ENCODE measurements around the gene RHOD.

The RHOD gene, protein sequence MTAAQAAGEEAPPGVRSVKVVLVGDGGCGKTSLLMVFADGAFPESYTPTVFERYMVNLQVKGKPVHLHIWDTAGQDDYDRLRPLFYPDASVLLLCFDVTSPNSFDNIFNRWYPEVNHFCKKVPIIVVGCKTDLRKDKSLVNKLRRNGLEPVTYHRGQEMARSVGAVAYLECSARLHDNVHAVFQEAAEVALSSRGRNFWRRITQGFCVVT

DNA sequence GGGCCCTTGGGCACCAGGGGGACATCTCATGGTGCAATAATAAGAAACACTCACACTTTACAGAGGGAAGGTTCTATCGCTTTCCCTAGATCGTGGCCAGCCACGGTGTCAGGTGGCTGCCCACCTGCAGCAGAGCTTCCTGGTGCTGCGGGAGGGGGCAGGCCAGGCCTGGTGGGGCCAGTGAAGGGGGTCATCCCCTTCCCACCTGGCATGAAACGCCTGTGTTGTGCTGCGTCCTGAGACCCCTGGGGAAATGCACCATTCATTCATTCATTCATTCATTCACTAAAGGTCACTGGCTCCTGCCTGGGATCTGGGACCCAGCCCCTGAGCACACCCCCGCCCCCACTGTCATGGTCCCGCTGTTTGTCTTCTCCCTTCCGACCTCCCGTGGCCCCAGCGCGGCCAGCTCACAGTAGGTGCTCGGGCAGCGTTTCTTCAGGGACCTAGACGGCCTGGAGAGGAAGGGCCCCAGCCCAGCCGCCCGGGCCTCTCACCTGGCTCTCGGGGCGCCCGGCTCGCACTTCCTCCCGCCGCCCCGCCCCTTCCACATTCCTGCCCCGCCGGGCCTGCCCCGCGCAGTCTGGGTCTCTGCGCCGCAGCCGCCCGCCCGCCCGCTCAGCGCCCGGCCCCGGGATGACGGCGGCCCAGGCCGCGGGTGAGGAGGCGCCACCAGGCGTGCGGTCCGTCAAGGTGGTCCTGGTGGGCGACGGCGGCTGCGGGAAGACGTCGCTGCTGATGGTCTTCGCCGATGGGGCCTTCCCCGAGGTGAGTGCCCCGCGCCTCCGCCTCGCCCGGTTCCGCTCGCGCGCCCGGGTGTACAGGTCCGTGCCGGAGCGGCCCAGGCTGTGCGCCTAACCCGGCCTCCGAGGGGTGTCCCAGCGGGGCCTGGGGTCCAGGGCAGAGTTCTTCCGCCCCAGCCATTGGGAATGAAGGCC lies at the start of gene RHOD:
RHOD (plus strand) TSS at position 581 of the 938 bp plus-strand sequence; CDS start at position 637, 56 bp downstream.
- DNase-seq = peak in 1 of 4 experiments; percentile 16

DNA sequence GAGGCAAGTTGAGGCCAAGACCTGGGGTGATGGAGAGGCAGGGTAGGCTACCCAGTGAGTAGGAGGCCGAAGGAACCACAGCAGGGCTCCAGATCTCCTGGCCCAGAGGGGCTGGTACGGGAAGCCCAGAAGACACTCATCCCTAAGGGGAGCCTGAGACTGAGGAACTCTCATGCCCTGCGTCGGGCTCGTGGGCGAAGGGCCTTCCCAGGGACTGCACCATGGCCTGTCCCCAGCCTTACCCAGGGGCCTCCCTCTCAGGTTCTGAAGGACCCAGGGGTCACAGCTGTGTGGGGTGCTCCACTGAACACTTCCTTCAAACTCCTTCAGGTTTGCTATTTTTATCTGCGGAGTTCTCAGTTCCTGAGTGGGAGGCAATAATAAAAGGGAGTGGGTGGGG lies 49.5 kb upstream of the RHOD start:
- no peak for DNase-seq

DNA sequence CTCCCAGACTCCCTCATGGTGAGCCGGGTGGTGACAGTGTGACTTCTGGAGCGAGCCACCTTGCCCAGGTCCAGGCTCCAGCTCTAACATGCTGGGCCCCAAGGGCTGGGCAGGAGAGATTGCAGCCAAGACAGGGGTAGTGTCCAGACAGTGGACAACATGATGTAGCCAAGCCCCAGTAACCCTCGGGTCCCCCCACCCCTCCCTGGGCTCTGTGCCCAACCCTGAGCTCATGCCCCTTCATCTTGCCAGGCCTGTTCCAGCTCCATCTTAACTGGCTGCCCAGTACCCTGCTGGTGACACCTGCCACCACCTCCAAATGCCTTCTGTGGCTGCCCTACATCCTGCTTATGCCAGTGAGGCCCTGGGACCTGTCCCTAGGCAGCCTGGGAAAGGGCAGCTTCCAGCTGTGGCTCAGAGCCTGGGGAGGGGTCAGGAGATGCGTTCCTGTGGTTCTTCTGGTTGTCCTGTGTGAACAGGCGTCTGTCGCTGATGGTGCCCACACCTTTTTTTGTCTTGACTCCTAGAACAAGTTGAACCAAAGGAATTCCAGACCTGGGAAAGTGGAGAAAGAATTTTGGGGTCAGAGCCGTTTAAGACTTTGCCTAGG lies 46.2 kb upstream of the RHOD start:
- DNase-seq = no peak

DNA sequence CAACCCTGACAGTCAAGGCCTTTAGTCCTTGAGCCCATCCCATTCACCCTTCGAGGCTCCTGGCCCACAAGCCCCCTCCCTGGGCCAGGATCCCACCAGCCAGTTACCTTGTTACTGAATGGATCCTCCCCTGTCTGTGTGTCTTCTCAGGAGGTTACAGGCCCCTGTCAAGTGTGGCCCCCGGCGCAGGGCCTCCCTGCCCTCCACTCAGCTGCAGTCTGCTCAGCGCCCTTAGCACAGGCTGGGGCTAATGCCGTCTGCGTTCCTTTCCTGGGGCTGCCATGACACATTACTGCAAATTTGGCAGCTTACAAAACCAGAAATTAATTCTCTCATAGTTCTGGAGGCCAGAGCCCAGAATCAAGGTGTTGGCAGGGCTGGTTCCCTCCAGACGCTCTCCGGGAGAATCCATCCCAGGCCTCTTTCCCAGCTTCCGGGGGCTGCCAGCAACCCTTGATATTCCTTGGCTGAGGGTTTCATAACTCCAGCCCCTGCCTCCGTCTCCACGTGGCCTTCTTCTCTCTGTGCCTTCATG lies 43.1 kb upstream of the RHOD start:
- DNase-seq = no peak

DNA sequence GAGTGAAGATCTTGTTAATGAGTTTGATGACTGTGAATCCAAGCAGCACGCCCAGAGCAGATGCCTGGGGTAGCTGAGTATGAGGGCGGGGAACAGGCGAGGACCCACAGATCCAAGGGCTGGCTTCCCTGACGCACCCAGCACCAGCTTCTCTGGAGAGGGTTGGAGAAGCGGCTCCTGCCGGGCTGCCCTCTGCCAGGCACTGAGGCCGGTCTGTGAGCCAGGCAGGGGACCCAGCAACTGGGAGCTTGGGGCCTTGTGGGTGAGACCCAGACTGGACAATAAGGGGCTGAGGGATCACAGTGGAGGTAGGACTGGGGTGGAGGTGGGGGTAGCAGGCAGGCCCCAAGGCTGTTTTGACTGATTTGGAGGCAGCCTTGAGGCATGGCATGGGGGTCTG lies 42.3 kb upstream of the RHOD start:
- DNase-seq = no peak

DNA sequence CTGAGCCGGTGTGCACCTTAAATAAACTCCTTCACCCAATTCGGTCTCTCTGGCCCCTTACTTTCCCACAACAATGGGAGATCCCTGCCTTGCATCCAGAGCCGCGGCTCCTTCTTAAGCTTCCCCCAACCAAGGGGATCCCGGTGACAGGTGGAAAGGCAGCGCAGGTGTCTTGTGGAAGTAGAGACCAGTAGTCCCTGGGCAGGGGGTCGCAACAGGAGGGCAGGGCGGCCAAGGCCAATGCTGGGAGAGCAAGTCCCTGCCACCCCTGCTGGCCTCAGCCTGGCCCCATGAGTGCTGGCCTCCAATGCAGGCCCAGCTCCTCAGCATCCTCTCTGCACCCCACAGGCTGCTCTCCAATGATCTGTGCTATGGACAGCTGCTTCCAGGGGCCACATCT lies 41.6 kb upstream of the RHOD start:
- no peak for DNase-seq

DNA sequence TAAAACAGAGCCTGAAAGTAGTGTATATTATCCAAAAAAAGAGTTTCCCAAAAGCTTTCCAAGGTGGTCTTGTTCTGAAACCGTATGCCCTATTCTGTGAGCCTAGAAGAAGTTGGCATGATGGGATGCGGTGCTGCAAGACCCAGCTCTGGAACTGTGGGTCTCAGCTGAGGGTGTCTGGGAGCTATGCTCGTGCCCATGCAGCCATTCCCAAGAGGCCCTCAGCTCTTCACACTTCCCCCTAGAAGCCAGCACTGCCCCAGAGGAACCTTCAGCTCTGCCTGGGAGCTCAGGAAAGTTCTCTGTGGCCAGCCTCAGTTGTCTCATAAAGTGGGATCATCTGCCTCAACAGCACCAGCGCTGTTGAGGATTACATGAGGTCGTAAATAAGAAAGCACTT lies 40.1 kb upstream of the RHOD start:
- no peak for DNase-seq

DNA sequence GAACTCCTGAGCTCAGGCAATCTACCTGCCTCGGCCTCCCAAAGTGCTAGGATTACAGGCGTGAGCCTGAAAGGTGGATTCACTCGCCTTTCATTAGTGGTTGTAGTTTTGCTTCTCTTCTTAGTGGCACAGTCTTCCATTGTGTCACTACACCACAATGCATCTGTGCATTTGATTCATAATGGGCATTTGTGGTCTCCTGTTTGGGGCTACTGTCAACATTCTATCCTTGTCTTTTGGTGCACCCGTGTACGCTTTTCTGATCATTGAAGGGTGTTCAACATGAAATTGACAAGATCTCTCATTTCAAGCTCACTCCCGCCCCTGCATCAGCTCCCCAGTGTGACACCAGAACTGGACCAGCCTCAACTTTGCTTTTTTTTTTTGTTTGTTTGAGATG lies 35.7 kb upstream of the RHOD start:
- DNase-seq = no peak

DNA sequence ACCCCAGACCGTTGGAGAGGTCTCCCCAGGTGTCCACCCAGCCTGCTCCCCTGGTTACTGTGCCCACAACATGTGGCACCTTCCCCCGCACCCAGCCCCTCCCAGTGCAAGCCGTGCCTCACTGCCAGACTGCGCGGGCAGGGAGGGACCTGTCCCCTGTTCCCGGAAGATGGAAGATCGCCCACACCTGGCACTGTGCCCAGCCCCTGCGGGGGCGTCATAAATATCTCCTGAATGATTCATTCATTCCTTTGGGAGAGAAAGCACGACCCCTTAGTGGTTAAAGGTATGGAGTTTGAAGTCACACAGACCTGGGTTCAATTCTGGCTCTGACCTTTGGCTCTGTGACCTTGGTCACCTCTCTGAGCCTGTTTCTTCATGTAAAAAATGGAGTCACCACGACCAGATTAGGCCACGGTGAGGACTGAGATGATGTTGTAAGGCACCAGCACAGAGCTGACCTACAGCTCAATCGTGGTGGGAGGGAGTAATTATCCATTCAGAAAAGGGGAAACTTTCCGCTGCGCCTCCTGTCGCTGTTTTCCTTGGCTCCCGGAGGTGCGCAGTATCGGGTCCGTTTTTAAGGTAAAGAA lies 34.2 kb upstream of the RHOD start:
- DNase-seq = no peak

DNA sequence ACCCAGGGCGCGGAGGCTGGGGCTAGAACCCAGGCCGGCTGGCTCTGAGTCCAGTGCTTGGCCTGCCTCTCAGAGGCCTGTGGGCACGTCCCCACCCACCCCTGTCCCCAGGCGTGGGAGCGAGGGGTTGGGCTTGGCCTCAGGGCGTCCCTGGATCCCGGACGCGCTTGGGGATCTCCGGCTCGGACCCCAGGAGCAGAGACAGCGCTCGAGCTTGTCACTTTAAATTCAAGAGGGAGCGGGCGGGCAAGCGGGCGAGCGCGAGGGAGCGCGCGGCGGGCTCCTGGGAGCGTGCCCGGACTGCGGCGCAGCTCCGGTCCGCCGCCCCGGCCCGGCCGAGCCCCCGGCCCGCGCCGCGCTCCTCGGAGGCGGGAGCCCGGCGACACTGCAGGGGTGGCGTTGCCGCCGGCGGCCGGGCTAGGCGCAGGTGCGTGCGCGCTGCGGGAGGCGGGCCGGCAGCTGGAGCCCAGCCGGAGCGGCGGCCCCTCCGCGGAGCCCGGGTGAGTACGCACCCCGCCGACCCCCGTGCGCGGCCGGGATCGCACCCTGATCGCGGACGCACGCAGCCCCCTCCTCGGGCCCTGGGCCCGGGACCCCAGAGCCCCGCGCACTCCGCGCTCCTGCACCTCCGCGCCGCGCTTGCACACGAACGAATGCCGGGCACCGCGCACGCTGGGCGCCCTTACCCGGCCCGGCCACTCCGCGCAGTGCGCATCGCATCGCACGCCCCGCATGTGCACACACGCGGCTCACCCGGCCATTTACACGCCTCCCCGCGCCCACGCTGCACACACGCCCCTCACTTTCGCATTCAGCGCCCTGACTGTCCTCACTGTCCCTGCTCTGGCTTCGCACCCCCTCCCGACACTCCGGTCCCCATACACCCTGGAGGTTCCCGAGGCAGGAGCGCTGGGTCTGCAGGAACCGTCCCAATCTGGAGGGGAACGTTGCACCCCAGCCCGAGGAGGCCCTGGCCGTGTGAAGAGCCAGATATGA lies 33.4 kb upstream of the RHOD start, which contains the start of gene SYT12:
SYT12 (plus strand) TSS at position 174 of the 996 bp plus-strand sequence. CDS start 7,011 bp downstream, outside the sequence.
- no peak for DNase-seq

DNA sequence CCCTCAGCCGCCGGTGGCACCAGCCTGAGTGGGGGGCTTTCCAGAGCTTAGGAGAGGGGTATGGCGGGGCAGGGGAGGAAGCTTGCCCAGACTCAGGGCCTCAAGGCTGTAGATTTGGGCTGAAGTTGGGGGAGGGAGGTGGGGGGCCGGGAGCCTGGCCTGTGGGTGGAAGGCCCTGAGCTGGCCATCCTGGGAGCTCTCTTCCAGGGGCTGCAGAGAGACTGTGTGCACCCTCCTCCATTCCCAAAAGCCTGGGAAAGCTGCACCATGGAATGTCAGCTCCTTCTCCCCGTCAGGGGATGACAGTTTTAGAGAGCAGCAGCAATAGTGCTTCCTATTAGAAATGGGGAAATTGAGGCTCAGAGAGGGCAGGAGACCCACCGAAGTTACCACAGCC lies 32.7 kb upstream of the RHOD start:
- no peak for DNase-seq

DNA sequence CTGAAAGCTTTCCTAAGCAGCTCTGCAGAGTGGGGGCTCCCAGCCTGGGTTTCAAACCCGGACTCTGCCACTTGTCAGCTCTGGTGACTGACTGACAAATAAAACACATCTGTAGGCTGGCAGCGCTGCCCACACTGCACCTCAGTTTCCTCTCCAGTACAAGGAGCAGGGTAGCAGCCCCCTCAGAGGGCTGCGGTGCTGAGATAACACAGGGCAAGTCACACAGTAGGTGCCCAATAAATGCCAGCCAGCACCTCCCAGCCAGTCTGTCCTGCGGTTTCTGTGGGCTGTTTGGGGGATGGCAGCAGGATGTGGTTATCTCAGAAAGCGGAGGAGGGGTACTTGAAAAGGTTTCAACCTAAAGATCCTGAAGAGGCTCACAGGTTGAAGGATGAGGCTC lies 32.2 kb upstream of the RHOD start:
- DNase-seq = peak in 1 of 4 experiments; percentile 24

DNA sequence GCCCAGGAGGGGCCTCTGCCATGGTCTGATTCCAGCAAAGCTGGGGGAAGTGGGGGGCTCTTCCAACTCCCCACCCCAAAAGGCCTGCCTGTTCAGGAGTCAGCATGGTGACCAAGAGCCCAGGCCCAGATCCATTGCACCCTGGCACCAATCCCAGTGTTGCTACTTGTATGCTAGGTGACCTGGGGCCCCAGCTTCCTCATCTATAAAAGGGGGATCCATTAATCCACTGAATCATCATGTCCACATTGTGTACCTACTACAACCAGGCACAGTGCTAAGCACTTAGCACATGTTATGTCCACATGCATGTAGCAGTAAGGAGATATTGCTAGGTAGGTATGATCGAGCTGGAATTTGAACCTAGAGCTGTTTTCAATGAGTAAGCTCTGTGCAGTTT lies 31.7 kb upstream of the RHOD start:
- no peak for DNase-seq

DNA sequence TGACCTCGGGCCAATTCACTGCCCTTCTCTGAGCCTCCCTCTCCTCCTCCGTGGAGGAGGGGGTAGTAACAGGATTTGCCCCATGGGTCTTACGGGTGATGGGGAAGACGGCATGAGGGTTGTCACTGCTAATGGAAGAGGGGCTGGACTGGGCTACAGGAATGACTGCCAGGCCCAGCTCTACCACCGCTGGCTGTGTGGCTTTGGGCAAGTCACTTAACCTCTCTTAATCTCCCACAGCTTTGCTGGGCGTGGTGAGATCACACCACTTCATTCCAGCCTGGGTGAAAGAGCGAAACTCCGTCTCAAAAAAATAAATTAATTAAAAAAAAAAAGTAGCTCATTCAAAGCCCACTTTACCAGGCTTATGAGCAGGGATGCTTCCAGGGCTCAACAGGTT lies 30.9 kb upstream of the RHOD start:
- no peak for DNase-seq

DNA sequence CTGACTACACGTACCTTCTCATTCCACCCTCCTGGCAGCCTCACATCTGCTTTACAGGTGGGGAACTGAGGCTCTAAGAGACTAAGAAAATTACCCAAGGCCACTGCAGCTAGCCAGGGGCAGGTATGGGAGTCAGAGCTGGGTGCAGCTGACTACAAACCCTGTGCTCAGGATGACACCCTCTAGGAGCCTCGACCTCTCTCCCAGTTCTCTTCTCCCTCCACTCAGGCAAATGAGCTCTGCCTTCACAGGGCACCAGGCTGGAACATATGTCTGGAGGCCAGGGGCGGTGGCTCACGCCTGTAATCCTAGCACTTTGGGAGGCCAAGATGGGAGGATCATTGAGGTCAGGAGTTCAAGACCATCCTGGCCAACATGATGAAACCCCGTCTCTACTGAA lies 29.7 kb upstream of the RHOD start:
- DNase-seq = no peak

DNA sequence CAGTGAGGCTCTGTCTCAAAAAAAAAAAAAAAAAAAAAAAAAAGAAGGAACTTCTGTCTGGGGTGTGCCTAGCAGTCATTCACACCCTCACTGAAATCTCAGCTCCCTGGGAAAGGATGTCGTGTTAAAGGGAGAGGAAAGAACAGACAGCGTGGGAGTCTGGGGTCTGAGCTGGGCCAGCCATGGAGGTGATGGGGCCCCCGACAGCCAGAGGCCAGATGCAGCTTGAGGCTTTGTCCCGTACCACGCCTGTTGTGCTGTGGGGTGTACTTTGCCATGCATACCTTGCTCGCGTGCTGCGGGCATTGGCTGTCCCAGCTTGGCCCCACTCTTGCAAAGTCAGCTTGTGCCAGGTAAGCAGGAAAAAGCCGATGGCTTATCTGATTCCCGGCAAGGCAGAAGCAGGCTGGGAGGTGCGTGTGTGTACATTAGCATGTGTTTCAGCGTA lies 29.1 kb upstream of the RHOD start:
- DNase-seq = no peak

DNA sequence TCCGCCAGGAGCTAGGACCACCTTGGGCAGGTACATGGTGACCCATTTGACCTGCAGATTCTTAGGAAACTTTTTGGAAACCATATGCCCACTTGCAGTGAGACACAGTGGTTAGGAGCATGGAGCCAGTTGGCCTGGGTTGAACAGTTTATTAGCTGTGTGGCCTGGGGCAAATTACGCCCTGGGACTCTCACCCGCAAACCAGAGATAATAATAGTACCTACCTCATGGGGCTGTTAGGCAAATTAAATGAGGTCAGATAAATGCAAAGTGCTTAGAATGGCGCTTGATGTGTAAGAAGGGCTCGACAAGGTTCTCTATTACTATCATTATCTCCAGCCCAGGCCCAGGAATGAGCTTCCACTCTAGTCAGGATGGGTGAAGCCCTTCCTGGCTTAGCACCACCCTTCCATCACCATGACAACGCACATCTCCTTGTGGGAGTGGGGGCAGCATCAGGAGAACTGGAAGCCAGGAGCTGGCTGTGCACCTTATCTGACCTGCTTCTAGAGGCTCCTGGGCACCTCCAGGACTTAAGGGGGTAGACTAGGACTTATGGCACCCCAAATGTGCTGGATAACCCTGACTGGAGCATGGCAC lies 28.6 kb upstream of the RHOD start:
- no peak for DNase-seq

DNA sequence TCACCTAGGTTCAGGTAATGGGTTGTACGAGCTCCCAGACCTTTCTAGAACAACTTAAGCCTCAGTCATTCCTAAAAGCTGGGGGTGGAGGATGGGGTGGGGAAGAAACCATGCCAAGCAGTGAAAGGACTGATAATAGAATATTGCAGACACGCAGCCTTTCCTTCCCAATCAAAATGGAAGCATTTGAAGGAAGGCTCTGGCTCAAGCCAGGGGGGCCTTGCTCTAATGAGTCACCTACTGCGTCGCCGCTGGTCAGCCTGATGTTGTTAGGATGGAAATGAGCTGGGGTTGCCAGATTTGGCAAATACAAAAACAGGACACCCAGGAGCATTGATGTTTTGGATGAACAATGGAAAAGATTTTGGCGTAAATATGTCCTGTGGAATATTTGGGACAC lies 27.5 kb upstream of the RHOD start:
- DNase-seq = no peak

DNA sequence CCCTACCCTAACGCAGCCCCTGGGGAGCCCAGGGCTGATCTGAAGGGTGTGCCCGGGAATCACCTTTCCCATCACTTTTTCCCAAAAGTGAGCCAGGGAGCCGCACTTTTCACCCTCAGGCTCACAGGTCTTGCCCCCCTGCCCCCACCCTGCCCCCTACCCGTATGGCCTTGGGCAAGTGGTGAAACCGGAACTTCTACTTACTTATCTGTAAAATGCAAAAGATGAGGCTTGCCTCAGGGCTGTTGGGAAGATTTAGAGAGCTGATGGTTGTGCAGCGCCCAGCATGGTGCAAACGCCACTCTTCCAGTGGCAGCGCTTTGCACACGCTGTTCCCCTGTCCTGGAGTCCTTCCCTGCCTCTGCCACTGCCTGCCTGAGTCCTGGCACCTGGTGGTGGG lies 25.7 kb upstream of the RHOD start:
- DNase-seq = no peak

DNA sequence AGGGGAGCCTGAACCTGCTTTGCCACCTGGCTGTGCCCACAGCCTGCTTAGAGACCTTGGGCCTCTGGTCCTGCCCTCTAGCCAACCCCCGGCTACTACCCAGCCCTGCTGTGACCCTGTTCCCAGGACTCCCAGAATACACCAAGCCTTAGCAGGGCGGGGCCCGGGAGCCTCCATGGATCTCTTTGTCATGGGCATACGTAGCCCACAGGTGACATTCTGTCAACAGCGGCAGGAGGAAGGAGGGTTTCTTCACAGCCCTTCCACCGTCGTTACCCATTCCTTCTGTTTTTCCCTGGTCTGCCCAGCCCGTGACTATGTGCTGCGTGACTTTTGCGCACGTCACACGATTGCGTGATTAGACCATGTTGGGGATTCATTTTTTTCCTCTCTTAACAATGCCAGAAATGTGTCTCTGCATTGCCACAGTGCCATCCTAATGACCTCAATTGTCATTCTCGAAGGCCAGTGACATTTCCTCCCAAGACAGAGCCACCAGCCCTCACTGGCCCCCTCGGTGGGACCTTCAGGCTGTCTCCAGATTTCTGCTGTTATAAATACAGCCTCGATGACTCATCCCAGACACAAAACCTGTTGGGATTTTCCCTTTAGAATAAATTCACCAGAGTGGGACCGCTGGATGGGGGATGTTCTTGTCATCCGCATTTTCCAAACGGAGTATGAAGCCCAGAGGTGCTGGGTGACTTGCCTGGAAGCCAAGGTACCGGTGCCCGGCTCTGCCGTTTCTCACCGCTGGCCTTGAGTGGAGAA lies 24.7 kb upstream of the RHOD start:
- DNase-seq = no peak

All from activated naive CD4-positive, alpha-beta T cell (primary cell).